Mammary epithelial cell (primary cell): Measurements from ENCODE around the gene INTS15.

ENCODE experiments used
- CTCF ChIP-seq, 2 donors: IDR thresholded peaks in 1 of 2; conservative IDR thresholded peaks in 1 of 2; 2 replicates each; pipeline ENCODE4 v1.5.1; 2011 to 2012; ENCODE audit warnings: inconsistent platforms in 2 of 2, low read length in 2 of 2, mild to moderate bottlenecking in 2 of 2, control low read depth in 1 of 2, low read depth in 1 of 2; ENCODE audit not compliant: insufficient read depth in 1 of 2; ENCODE audit errors: extremely low read depth in 1 of 2
- EZH2 ChIP-seq: IDR thresholded peaks from 2 replicates; pipeline ENCODE4 v1.6.1; 2012; ENCODE audit warnings: low read length, inconsistent platforms, borderline replicate concordance

DNA sequence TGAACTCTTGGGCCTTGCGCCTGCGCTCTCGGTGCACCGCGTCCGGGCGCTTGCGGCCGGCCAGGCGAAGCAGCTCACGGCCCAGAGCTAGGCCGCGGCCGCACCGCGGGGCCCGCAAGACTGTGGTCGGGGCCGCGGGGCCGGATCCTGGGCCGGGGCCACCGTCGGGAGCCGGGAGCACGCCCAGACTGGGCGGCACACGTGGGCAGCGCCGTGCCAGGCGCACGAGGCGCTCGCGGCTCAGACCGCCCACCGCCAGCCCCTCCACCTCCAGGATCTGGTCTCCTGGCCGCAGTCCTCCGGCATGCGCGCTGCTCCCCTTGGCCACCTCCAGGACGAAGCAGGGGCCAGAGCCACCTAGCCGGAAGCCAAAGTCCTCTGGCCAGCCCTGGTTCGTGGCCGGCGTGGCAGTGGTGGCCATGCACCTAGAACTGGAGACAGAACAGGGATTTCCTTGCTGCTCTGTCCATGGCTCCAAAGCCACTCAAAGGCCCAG lies 38.8 kb upstream of the INTS15 start, which contains the start of gene GRID2IP:
- TF ChIP-seq CTCF (conservative IDR thresholded peaks at IDR 0.05 in 1 of 2, IDR thresholded peaks at IDR 0.05 in 1 of 2; ENCODE audit: extremely low read depth in 1 of 2, insufficient read depth in 1 of 2, low read depth in 1 of 2, low read length in 2 of 2) = no peak
- TF ChIP-seq EZH2 = no peak
